ENCODE measurements around the gene ATXN1.

The ATXN1 gene

GRCh38 chr6:16653226-16653625 lies 108.0 kb downstream of the ATXN1 start:
- TF ChIP-seq, protein P1, sequence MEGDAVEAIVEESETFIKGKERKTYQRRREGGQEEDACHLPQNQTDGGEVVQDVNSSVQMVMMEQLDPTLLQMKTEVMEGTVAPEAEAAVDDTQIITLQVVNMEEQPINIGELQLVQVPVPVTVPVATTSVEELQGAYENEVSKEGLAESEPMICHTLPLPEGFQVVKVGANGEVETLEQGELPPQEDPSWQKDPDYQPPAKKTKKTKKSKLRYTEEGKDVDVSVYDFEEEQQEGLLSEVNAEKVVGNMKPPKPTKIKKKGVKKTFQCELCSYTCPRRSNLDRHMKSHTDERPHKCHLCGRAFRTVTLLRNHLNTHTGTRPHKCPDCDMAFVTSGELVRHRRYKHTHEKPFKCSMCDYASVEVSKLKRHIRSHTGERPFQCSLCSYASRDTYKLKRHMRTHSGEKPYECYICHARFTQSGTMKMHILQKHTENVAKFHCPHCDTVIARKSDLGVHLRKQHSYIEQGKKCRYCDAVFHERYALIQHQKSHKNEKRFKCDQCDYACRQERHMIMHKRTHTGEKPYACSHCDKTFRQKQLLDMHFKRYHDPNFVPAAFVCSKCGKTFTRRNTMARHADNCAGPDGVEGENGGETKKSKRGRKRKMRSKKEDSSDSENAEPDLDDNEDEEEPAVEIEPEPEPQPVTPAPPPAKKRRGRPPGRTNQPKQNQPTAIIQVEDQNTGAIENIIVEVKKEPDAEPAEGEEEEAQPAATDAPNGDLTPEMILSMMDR (IDR thresholded peaks at IDR 0.05), result no peak

DNA sequence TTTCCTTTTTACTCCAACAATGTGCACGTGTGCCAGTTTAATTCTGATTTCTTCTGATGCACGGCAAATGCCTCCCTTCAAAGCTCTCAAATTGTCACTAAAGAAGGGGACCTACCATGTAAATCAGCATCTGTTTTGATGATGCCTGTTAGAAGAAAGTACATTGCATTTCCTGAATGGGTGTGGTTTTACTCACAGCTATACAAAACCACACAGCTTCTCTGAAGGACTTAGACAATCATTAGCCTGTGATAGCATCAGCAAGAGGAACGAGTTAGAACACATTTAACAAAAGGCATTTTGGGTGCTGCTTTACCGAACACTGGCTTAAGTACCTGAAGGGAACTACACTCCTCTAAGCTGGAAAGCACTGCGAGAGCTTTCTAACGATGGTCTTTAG lies 109.4 kb downstream of the ATXN1 start:
- TF ChIP-seq, protein P1 (IDR thresholded peaks at IDR 0.05), result no peak

GRCh38 chr6:16649890-16650289 lies 111.4 kb downstream of the ATXN1 start:
- TF ChIP-seq, protein P1 (IDR thresholded peaks at IDR 0.05), result no peak

- TF ChIP-seq, protein P1 (IDR thresholded peaks at IDR 0.05), result no peak
Observed at GRCh38 chr6:16649241-16649640, 112.0 kb downstream of the ATXN1 start.

GRCh38 chr6:16648003-16648402 lies 113.3 kb downstream of the ATXN1 start:
- TF ChIP-seq, protein P1 (IDR thresholded peaks at IDR 0.05), result no peak

DNA sequence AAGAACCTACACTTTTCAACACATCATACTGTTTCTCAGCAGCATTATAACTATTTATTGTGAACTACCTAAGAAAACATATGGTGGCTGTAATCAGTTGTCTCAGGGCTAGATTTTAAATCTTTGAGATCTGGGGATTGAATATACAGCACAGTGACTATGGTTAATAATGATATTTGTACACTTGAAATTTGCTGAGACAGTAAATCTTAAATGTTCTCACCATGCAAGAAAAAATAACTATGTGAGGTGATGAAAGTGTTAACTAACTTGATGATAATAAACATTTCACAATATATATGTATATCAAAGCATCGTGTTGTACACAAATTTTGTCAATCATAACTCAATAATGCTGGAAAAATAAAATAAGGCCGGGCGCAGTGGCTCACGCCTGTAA lies 113.8 kb downstream of the ATXN1 start:
- TF ChIP-seq, protein P1 (IDR thresholded peaks at IDR 0.05), result no peak

- TF ChIP-seq, protein P1 (IDR thresholded peaks at IDR 0.05), result no peak
Observed at GRCh38 chr6:16644540-16645250, 116.6 kb downstream of the ATXN1 start.
